ENCODE measurements around the gene APLF. TPM values are rescaled to one million over a fixed set of nuclear protein-coding genes. Genes with fewer than 3 reads are reported as not detected.

The APLF gene
- total and polyA plus RNA-seq, 10 of the 15 experiments (the other 5 are each of a cell fraction or from before 2014, with no cell fraction given), result 0.66 to 2.8 (median 1.8) TPM

- no peaks in the 10 kb centered on the region for H3K36me3 ChIP-seq (ENCODE audit: control insufficient read depth in 2 of 2, insufficient read depth in 2 of 2, low read length in 1 of 2)
- H3K4me3 ChIP-seq, result no peak overlapping the region
- ChIA-PET CTCF (interaction anchor here (0.8 to 1.3 kb wide), 3 partner anchors 8 to 48 kb away, joined by 3 to 8 read pairs (median 3); no protein-coding TSS in a partner anchor), SMC1A (ENCODE audit: uncharacterized antibody, unreplicated experiment) (interaction anchor here (0.8 to 9.4 kb wide), 14 partner anchors 9 to 74 kb away, joined by 3 to 200 read pairs (median 4); partner anchors contain the start of gene PLEK), POLR2A (interaction anchor here (1.0 to 1.8 kb wide), 8 partner anchors 8 to 184 kb away, joined by 3 to 6 read pairs (median 4); partner anchors contain the start of gene PPP3R1), RAD21 (ENCODE audit: unreplicated experiment) (interaction anchor here (0.9 to 2.0 kb wide), 7 partner anchors 9 to 68 kb away, joined by 3 to 10 read pairs (median 5); no protein-coding TSS in a partner anchor)
- ATAC-seq, result no peak
- peaks cover 31% of the 10 kb centered on the region for H3K4me1 ChIP-seq (ENCODE audit: control insufficient read depth, insufficient read depth, low read length)
- no peaks in the 10 kb centered on the region for H3K27me3 ChIP-seq (replicated peaks in 1 of 2; ENCODE audit: control insufficient read depth in 2 of 2, insufficient read depth in 2 of 2, low read length in 1 of 2)
- no peak overlapping the region for H3K4me2 ChIP-seq (ENCODE audit: control insufficient read depth, insufficient read depth)
- no peaks in the 10 kb centered on the region for H4K20me1 ChIP-seq (ENCODE audit: control insufficient read depth, insufficient read depth)
- H3K9ac ChIP-seq (ENCODE audit: control insufficient read depth, insufficient read depth, low read length), result no peak overlapping the region
- in situ Hi-C loops (cut with MboI), result loop anchor here (25.0 kb wide), 1 partner anchor 1999 kb away; the partner anchor contains the start of gene MEIS1
- no peak overlapping the region for H2AFZ ChIP-seq (ENCODE audit: control insufficient read depth, low read depth, low read length)
- H3K9me3 ChIP-seq (replicated peaks; ENCODE audit: control insufficient read depth, insufficient read depth, low read length), result no peaks in the 10 kb centered on the region; the same call in 2 of the 3 replicates
- BruUV-seq (replicated peaks), result no TSS peak
- peaks cover 3% of the 10 kb centered on the region for H3K79me2 ChIP-seq (ENCODE audit: control insufficient read depth, insufficient read depth, low read length)
- no peak for TF ChIP-seq RELB (IDR thresholded peaks at IDR 0.05; ENCODE audit: low read depth)
- 0 out of 2 replicates have a peak, but pooled peaks have one; percentile 6 for TF ChIP-seq NFIC (IDR thresholded peaks at IDR 0.05; ENCODE audit: low read depth, low read length)
- TF ChIP-seq ZNF622 (IDR thresholded peaks at IDR 0.05), result no peak
- H3K27ac ChIP-seq (ENCODE audit: control insufficient read depth, insufficient read depth), result no peak overlapping the region
- no peak for FAIRE-seq
- intact Hi-C loops (cut with micrococcal nuclease; ENCODE audit: unreplicated experiment), result no loop called here
- 15% methylated on average over 4 of the region's 4 CpGs for WGBS (ENCODE audit: insufficient coverage, insufficient replicate concordance, low lambda C conversion rate, missing lambda C conversion rate)
- no peak for DNase-seq (ENCODE audit: low read depth, low spot score)
Measured at GRCh38 chr2:68436270-68436669, 31.1 kb upstream of the APLF start.

All from GM12878 (cell line).